ENCODE data around the gene TECTA. TPM values are rescaled to one million over a fixed set of nuclear protein-coding genes. Genes with fewer than 3 reads are reported as not detected.

TECTA gene
- total RNA-seq, 1 donor from 2014 or later, result 0.94 TPM

DNA sequence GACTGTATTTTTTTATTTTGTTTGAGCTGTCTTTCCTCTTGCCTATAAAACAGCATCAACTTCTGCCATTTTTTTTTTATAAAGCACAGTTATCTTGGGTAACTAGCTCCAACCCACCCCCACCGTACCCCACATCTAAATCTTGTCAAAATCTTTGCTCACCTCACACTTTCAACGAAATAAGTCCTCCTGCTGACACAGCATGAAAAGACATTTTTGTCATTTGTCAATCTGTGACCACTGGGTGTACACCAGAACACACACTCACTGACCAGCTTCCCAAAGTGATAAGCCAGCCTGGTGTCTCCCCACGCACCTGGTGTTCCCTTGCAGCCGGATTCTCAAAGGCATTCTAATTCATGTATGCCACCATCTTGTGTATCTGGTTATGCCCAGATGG is 1.7 kb upstream of the TECTA start:
- H3K36me3 Mint-ChIP-seq (ENCODE audit: unreplicated experiment), result no peaks in the 10 kb centered on the region
- no peak for DNase-seq (ENCODE audit: extremely low spot score, unreplicated experiment)
- H3K4me3 Mint-ChIP-seq (ENCODE audit: unreplicated experiment), result no peak overlapping the region
- H3K9me3 Mint-ChIP-seq (ENCODE audit: unreplicated experiment), result no peaks in the 10 kb centered on the region
- peaks cover 10% of the 10 kb centered on the region for H3K27me3 Mint-ChIP-seq (ENCODE audit: unreplicated experiment)
- TF ChIP-seq, protein P1, sequence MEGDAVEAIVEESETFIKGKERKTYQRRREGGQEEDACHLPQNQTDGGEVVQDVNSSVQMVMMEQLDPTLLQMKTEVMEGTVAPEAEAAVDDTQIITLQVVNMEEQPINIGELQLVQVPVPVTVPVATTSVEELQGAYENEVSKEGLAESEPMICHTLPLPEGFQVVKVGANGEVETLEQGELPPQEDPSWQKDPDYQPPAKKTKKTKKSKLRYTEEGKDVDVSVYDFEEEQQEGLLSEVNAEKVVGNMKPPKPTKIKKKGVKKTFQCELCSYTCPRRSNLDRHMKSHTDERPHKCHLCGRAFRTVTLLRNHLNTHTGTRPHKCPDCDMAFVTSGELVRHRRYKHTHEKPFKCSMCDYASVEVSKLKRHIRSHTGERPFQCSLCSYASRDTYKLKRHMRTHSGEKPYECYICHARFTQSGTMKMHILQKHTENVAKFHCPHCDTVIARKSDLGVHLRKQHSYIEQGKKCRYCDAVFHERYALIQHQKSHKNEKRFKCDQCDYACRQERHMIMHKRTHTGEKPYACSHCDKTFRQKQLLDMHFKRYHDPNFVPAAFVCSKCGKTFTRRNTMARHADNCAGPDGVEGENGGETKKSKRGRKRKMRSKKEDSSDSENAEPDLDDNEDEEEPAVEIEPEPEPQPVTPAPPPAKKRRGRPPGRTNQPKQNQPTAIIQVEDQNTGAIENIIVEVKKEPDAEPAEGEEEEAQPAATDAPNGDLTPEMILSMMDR (IDR thresholded peaks at IDR 0.05), result no peak
- peaks cover 14% of the 10 kb centered on the region for H3K4me1 Mint-ChIP-seq (ENCODE audit: unreplicated experiment)
- H3K27ac Mint-ChIP-seq (ENCODE audit: unreplicated experiment), result no peak overlapping the region

DNA sequence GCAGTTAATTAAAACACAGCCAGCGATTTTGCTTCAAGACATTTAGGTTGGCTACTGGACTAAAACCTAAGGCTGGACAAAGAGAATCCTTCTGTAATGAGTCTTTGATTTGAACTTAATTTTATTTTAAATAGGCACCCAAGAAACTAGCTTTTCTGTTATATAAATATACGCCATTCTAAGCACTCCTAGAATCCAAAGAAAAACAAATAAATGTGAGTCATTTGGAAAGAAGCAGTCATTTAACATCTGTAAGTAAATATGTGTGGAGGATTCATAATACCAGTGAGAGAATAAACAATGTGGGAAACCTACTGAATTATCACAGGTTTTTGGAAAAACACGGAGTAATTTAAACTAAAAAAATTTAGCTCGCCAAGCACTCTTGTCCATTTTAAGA is 1.2 kb upstream of the TECTA start:
- Mint-ChIP-seq H3K4me3 (ENCODE audit: unreplicated experiment) (no peak overlapping the region), H3K4me1 (ENCODE audit: unreplicated experiment) (peaks cover 14% of the 10 kb centered on the region), H3K27ac (ENCODE audit: unreplicated experiment) (no peak overlapping the region), H3K36me3 (ENCODE audit: unreplicated experiment) (no peaks in the 10 kb centered on the region), H3K27me3 (ENCODE audit: unreplicated experiment) (peaks cover 10% of the 10 kb centered on the region), H3K9me3 (ENCODE audit: unreplicated experiment) (no peaks in the 10 kb centered on the region)
- DNase-seq (ENCODE audit: extremely low spot score, unreplicated experiment), result no peak
- TF ChIP-seq, protein P1 (IDR thresholded peaks at IDR 0.05), result no peak

DNA sequence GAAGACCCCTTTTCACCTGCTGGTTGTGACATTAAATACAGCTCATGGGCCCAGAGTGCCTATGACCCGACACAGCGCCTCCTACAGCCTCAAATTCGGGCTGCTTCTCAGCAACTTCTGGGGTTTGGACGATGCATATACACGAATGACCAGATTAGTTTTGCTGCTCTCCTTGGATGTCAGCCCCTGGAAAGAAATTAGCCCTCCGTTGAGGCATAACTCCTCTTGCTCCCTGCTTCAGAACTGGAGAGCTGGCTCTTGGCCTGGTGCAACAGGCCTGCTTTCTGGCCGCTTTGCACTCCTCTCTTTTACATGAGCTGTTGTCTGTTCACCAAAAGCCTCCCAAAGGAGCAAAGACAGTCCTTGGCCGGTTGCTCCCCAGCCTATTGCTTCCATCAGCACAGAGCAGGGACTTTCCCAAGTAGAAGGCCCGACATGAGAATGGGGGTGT is 3.3 kb downstream of the TECTA start:
- H3K4me3 Mint-ChIP-seq (ENCODE audit: unreplicated experiment), result no peak overlapping the region

DNA sequence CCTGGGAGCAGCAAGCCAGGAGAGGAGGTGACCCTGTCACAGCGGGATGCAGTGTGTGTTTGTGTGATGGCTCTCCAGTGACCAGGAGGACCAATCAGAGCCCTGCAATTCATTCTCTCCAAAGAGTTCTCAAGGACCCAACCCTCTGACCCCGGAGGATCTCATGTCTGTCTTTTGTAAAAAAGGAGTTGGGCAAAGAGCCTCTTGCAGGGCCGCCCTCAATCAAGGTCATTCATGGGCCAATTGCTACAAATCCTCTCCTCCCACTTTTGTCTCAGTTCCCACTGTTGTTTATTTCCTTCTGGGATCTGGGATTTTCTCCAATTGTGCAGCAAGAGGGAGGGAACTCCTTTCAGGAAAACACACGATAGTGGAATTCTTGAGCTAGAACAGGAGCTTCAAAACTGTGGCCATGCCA is 4.0 kb downstream of the TECTA start:
- no peaks in the 10 kb centered on the region for H3K9me3 Mint-ChIP-seq (ENCODE audit: unreplicated experiment)
- DNase-seq (ENCODE audit: extremely low spot score, unreplicated experiment), result no peak
- peaks cover 10% of the 10 kb centered on the region for H3K27me3 Mint-ChIP-seq (ENCODE audit: unreplicated experiment)
- TF ChIP-seq, protein P1 (IDR thresholded peaks at IDR 0.05), result no peak
- no peak overlapping the region for H3K27ac Mint-ChIP-seq (ENCODE audit: unreplicated experiment)
- no peak overlapping the region for H3K4me3 Mint-ChIP-seq (ENCODE audit: unreplicated experiment)
- peaks cover 6% of the 10 kb centered on the region for H3K4me1 Mint-ChIP-seq (ENCODE audit: unreplicated experiment)
- H3K36me3 Mint-ChIP-seq (ENCODE audit: unreplicated experiment), result no peaks in the 10 kb centered on the region

More for the DNA sequence above, 3.3 kb downstream of the TECTA start:
- H3K4me1 Mint-ChIP-seq (ENCODE audit: unreplicated experiment), result peaks cover 14% of the 10 kb centered on the region
- no peak for DNase-seq (ENCODE audit: extremely low spot score, unreplicated experiment)
- no peaks in the 10 kb centered on the region for H3K36me3 Mint-ChIP-seq (ENCODE audit: unreplicated experiment)
- H3K27ac Mint-ChIP-seq (ENCODE audit: unreplicated experiment), result no peak overlapping the region
- TF ChIP-seq, protein P1 (IDR thresholded peaks at IDR 0.05), result no peak
- H3K27me3 Mint-ChIP-seq (ENCODE audit: unreplicated experiment), result peaks cover 10% of the 10 kb centered on the region
- H3K9me3 Mint-ChIP-seq (ENCODE audit: unreplicated experiment), result no peaks in the 10 kb centered on the region

DNA sequence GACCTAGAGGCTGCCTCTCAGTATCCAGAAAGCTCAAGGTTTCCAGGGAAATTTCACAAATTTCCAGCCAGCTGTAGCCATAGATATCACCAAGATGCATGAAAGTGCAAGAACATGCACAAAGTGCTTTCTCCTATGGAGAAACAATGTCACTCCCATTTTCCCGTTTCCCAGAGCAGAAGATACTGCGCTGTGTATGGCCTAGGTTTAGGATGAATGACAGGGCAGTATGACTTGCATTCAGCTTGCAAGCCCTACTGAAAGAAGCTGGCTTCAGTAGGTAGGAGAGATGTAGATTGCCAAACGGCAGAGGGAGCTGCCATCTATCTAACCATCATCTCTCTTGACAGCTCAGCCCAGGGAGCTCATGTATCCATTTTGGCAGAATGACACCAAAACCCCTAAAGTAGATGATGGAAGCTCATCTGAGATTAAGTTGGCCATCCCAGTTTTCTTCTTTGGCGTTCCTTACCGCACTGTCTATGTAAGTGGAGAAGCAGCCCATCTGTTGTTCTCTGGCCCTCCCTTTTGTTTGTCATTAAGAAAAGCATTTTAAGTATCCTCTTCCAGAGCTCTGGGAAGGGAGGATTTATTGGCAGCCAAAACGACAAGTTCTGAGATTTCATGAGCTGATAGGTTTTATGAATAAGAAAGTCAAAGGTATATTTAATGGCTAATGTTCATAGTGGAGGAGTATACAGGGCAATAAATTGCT is 4.6 kb downstream of the TECTA start:
- H3K4me1 Mint-ChIP-seq (ENCODE audit: unreplicated experiment), result peaks cover under 1% of the 10 kb centered on the region
- H3K36me3 Mint-ChIP-seq (ENCODE audit: unreplicated experiment), result no peaks in the 10 kb centered on the region
- no peak for DNase-seq (ENCODE audit: extremely low spot score, unreplicated experiment)
- TF ChIP-seq, protein P1 (IDR thresholded peaks at IDR 0.05), result no peak
- no peaks in the 10 kb centered on the region for H3K9me3 Mint-ChIP-seq (ENCODE audit: unreplicated experiment)
- H3K27me3 Mint-ChIP-seq (ENCODE audit: unreplicated experiment), result peaks cover 14% of the 10 kb centered on the region
- H3K27ac Mint-ChIP-seq (ENCODE audit: unreplicated experiment), result no peak overlapping the region
- no peak overlapping the region for H3K4me3 Mint-ChIP-seq (ENCODE audit: unreplicated experiment)

All from osteocyte (in vitro differentiated cells).